ENCODE results near the gene VPS51. TPM values are rescaled to one million over a fixed set of nuclear protein-coding genes. Genes with fewer than 3 reads are reported as not detected.
A peak's percentile ranks its signal among the peaks of the same experiment; 100 is the strongest.

The VPS51 gene
- total and polyA plus RNA-seq, 9 of the 15 experiments (the other 6 are each of a cell fraction or from before 2014, with no cell fraction given) = 1.8 to 143 (median 46.8) TPM

DNA sequence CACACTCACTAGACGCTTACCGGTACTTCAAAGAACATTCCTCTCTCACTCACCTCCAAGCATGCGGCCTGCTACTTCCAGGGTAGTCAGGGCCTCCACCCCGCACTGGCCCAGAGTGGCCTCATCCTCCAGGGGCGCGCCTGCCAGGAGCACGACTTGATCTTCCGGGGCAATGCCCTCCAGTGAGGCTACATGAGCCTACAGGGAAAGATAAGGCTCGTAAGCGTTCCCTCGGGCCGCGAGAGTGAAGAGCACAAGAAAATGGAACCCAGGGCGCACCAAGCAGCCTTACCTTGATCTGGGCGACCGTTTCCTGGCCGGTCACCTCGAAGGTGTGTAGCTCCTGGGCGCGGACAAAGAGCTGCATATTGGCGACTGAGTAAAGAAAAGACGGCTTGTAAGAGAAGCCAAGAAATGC, 25.4 kb downstream of the VPS51 start (continued):
- TF ChIP-seq SMARCE1 (IDR thresholded peaks at IDR 0.05) (0 out of 2 replicates have a peak, but pooled peaks have one; percentile 20), ZNF79 (CRISPR knock-in tag; IDR thresholded peaks at IDR 0.05; ENCODE audit: low read depth) (no peak), LARP7 (IDR thresholded peaks at IDR 0.05) (no peak), GABPB1 (CRISPR knock-in tag; IDR thresholded peaks at IDR 0.05) (0 out of 2 replicates have a peak, but pooled peaks have one; percentile 7), SIRT6 (IDR thresholded peaks at IDR 0.05; ENCODE audit: low read depth, low read length) (no peak), GABPA (tag; conservative IDR thresholded peaks at IDR 0.05; ENCODE audit: low read depth) (peak; percentile 49), ARNT (IDR thresholded peaks at IDR 0.05) (0 out of 4 replicates have a peak, but pooled peaks of 1 of the 2 experiments have one; percentile 47), KDM5B (IDR thresholded peaks at IDR 0.05; ENCODE audit: insufficient replicate concordance, low read depth, low read length) (no peak), SMAD4 (CRISPR knock-in tag; conservative IDR thresholded peaks at IDR 0.05) (peak; percentile 9; the same call in 1 of the 2 replicates), NR2C1 (IDR thresholded peaks at IDR 0.05) (peak; percentile 47), NR2C1 (tag; IDR thresholded peaks at IDR 0.05) (peak; percentile 67), KHSRP (IDR thresholded peaks at IDR 0.05) (no peak), ADNP (tag; IDR thresholded peaks at IDR 0.05) (no peak), BCOR (IDR thresholded peaks at IDR 0.05) (no peak), MYC (IDR thresholded peaks at IDR 0.05; ENCODE audit: low read depth, low read length) (no peak), MYC (CRISPR knock-in tag; IDR thresholded peaks at IDR 0.05; ENCODE audit: borderline replicate concordance, low read depth) (no peak), ZNF583 (CRISPR knock-in tag; IDR thresholded peaks at IDR 0.05) (no peak), SMARCA4 (IDR thresholded peaks at IDR 0.05) (no peak), POLR2H (tag; IDR thresholded peaks at IDR 0.05; ENCODE audit: low read depth) (no peak), ZNF224 (CRISPR knock-in tag; IDR thresholded peaks at IDR 0.05) (no peak), GTF2F1 (IDR thresholded peaks at IDR 0.05; ENCODE audit: low read depth, low read length) (no peak), GABPB2 (CRISPR knock-in tag; conservative IDR thresholded peaks at IDR 0.05) (no peak), BACH1 (tag; IDR thresholded peaks at IDR 0.05) (no peak)
- TF ChIP-seq, protein P1, sequence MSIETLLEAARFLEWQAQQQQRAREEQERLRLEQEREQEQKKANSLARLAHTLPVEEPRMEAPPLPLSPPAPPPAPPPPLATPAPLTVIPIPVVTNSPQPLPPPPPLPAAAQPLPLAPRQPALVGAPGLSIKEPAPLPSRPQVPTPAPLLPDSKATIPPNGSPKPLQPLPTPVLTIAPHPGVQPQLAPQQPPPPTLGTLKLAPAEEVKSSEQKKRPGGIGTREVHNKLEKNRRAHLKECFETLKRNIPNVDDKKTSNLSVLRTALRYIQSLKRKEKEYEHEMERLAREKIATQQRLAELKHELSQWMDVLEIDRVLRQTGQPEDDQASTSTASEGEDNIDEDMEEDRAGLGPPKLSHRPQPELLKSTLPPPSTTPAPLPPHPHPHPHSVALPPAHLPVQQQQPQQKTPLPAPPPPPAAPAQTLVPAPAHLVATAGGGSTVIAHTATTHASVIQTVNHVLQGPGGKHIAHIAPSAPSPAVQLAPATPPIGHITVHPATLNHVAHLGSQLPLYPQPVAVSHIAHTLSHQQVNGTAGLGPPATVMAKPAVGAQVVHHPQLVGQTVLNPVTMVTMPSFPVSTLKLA (conservative IDR thresholded peaks at IDR 0.05) = no peak
- TF ChIP-seq, protein P2, sequence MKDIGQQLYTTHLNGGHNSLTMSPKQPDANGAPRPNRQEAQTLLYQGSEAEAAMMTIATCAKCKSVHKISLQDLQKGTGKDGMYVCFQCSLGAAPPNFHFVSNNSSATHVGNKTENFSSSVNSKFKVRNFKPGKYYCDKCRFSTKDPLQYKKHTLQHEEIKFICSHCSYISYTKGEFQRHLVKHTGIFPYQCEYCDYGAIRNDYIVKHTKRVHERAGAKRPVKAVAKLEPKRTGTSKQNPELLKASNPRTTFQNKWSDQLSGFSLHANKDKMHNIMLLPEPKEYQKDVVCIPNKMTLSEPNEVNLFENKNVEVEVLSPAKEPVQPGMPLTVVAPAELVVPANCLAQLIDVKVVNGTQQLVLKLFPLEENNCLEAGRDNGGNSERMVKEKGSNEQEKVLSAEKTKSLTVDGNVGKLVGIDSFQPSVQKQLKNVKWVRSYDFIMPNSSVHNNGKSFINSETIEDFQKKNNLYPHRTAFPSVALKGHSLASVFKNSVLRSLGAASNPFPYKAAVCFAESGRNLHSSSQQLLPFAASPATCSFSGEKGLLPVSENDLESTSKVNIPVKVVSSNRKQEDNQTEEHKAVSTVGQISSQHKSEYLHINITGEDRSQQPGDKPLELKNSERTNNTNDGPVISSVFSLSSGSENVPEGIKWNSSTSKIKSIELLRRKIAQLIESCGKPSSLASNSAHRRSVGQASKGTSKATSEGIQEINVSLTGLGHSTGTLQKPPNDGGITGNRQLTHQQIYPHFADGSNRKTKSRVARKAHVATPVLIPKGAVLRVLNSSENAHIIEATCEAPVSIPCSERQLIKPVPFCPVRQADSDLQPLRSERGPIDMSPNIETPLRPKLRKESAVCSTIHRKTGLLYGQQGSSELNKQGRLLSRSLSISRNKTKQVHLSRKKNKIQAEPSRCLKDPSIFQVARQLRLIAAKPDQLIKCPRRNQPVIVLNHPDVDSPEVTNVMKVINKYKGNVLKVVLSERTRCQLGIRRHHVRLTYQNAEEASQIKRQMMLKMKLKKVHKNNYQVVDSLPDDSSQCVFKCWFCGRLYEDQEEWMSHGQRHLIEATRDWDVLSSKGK (CRISPR knock-in tag; IDR thresholded peaks at IDR 0.05) = no peak
- TF ChIP-seq, protein P3, sequence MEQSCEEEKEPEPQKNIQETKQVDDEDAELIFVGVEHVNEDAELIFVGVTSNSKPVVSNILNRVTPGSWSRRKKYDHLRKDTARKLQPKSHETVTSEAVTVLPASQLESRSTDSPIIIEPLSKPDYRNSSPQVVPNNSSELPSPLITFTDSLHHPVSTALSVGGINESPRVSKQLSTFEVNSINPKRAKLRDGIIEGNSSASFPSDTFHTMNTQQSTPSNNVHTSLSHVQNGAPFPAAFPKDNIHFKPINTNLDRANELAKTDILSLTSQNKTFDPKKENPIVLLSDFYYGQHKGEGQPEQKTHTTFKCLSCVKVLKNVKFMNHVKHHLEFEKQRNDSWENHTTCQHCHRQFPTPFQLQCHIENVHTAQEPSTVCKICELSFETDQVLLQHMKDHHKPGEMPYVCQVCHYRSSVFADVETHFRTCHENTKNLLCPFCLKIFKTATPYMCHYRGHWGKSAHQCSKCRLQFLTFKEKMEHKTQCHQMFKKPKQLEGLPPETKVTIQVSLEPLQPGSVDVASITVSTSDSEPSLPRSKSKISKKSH (CRISPR knock-in tag; IDR thresholded peaks at IDR 0.05) = no peak

Measured in K562 (cell line).